ENCODE results near the gene WDR31.

Gene WDR31

DNA sequence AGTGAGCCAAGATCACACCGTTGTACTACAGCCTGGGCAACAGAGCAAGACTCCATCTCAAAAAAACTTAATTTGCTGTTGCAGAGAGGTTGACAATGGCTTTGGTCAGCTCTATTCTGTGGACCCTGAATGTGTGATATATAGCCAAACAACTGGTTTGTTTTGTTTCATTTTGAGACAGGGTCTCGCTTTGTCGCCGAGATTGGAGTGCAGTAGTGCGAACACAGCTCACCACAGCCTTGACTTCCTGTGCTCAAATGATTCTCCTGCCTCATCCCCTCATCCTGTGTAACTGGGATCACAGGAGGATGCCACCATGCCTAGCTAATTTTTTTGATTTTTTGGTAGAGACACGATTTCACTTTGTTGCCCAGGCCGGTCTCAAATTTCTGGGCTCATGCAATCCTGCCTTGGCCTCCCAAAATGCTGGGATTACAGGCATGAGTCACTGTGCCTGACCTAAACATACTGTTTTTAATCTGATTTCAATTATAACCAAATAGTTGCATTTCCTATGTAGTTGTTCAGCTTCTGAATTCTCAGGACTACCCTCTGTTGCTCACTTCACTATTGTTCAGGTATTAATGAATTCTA lies 46.7 kb downstream of the WDR31 start:
- DNase-seq (ENCODE audit: low spot score), result no peak
- POLR2A ChIA-PET (ENCODE audit: low non-redundant PET), result no interaction called here
- TF ChIP-seq, protein P1, sequence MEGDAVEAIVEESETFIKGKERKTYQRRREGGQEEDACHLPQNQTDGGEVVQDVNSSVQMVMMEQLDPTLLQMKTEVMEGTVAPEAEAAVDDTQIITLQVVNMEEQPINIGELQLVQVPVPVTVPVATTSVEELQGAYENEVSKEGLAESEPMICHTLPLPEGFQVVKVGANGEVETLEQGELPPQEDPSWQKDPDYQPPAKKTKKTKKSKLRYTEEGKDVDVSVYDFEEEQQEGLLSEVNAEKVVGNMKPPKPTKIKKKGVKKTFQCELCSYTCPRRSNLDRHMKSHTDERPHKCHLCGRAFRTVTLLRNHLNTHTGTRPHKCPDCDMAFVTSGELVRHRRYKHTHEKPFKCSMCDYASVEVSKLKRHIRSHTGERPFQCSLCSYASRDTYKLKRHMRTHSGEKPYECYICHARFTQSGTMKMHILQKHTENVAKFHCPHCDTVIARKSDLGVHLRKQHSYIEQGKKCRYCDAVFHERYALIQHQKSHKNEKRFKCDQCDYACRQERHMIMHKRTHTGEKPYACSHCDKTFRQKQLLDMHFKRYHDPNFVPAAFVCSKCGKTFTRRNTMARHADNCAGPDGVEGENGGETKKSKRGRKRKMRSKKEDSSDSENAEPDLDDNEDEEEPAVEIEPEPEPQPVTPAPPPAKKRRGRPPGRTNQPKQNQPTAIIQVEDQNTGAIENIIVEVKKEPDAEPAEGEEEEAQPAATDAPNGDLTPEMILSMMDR (conservative IDR thresholded peaks at IDR 0.05; ENCODE audit: low read depth), result no peak
- H3K27ac ChIP-seq, result peak overlapping the region; percentile 27
- CTCF ChIA-PET, result interaction anchor here (2.1 kb wide), 1 partner anchor 19 kb away, joined by 6 read pairs; the partner anchor contains the start of gene CDC26

DNA sequence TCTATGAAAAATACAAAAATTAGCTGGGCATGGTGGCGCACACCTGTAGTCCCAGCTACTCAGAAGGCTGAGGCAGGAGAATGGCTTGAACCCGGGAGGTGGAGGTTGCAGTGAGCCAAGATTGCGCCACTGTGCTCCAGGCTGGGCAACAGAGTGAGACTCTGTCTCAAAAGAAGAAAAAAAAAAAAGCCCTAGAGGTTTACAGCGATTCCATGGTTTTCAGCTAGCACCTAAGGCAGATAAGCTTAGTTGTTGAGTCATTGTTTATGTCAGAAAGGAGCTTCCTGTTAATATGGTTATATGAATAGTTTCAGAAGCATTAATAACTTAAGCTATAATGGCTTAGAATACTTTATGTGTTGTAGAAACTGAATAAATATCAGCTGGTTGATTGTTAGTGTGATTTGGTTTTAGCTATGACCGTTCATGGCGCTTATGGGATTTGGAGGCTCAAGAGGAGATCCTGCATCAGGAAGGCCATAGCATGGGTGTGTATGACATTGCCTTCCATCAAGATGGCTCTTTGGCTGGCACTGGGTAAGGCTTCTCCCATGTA lies 49.9 kb downstream of the WDR31 start:
- DNase-seq (ENCODE audit: low spot score), result no peak
- ChIA-PET POLR2A (ENCODE audit: low non-redundant PET) (no interaction called here), CTCF (no interaction called here)
- TF ChIP-seq, protein P1 (conservative IDR thresholded peaks at IDR 0.05; ENCODE audit: low read depth), result no peak
- H3K27ac ChIP-seq, result no peak overlapping the region

DNA sequence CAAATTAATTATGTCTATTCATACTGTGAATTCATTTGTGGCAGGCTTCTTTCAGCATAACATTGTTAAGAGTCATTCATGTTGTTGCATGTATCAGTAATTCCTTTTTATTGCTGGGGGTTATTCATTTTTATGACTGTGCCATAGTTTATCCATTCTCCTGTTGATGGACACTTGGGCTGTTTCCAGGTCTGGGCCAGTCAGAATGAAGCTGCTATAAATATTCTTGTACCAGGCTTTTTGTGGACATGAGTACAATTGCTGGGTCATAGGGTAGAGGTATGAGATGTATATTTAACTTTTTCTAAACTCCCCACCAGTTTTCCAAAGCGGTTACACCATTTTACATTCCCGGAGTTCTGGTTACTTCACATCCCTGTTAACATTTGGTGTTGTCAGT lies 51.0 kb downstream of the WDR31 start:
- peak; percentile 13 for DNase-seq (ENCODE audit: low spot score)
- ChIA-PET CTCF (interaction anchor here (0.6 kb wide), 1 partner anchor 177 kb away, joined by 4 read pairs; no protein-coding TSS in a partner anchor), POLR2A (ENCODE audit: low non-redundant PET) (interaction anchor here (0.6 kb wide), 1 partner anchor 66 kb away, joined by 3 read pairs; no protein-coding TSS in a partner anchor)
- TF ChIP-seq, protein P1 (conservative IDR thresholded peaks at IDR 0.05; ENCODE audit: low read depth), result no peak
- H3K27ac ChIP-seq, result no peak overlapping the region

DNA sequence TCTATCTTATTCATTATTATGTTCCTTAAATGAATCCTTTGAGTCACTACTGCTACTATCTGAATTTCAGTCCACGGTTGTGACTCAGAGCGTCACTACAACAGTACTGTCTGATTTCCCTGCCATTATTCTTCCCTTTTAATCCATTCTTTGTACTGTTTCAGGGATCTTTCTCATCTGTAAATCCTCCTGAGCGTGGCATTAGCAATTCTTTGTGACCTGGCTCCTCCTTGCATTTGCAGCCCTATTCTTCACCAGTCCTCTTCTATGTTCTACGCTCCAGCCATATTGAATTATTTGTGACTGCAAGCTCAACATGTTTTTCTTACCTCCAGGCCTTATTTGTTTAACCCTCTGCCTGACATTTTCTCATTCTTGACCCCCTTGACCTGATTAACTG lies 58.7 kb downstream of the WDR31 start:
- POLR2A ChIA-PET (ENCODE audit: low non-redundant PET), result no interaction called here
- TF ChIP-seq, protein P1 (conservative IDR thresholded peaks at IDR 0.05; ENCODE audit: low read depth), result no peak

DNA sequence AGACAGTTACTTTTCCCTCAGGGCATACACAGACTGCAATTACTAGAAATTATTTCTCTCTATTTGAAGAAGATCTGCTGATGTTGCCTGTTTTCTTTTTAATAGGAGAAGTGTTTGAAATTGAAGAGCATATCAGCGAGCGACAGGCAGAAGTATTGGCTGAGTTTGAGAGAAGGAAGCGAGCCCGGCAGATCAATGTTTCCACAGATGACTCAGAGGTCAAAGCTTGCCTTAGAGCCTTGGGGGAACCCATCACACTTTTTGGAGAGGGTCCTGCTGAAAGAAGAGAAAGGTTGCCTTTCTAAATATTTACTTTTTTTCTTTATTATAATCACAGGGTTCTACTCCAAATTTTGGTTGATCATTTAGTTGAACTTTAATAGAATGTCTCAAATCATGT lies 61.2 kb downstream of the WDR31 start:
- no peak for DNase-seq (ENCODE audit: low spot score)
- ChIA-PET POLR2A (ENCODE audit: low non-redundant PET) (interaction anchor here (0.6 kb wide), 1 partner anchor 130 kb away, joined by 5 read pairs; no protein-coding TSS in a partner anchor), CTCF (no interaction called here)
- H3K27ac ChIP-seq, result no peak overlapping the region
- TF ChIP-seq, protein P1 (conservative IDR thresholded peaks at IDR 0.05; ENCODE audit: low read depth), result no peak

More for the DNA sequence above, 58.7 kb downstream of the WDR31 start:
- H3K27ac ChIP-seq, result no peak overlapping the region
- CTCF ChIA-PET, result no interaction called here
- DNase-seq (ENCODE audit: low spot score), result no peak

DNA sequence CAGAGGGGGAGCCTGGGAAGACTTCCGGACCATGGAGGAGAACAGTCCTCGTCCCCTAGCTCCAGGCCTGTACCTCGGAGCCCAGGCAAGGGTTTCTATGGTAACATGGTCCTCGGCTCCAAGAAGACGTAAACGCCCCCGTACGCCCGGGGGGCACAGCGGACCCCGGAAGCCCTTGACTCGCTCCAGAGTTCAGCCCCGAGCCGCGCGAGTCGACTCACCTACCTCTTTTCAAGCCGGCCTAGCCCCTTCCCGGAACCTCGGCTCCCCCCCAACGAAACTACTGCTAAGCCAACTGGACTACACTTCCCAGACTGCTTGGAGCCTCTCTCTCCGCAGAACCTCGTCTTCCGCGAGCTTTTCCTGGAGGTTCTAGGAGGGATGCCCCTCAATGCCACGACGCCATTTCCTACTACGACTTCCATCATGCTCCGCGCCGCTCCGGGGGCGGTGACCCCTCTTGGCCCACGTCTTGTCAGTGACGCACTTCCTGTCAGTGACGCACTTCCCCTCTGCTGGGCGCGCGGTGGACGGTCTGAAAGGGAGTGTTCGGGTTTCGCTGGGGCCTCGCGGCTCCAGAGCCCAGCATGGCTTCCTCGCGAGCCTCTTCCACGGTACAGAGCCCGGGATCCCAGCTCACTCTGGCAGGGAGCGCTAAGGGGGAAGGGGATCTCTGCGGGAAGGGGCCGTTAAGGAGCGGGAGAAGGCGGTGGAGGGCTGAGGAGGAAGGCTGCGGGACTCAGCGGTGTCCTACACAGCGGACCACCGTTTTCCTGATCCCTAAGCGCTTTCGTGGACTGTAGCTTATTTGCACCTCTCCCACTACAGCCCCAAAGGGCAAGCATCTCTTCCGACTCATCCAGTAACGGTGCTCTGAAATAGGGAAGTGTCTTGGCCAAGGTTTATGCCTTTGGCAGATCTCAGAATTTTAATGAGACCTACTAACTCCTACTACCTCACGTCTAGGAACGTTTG lies 64.6 kb downstream of the WDR31 start, which contains the start of the genes CDC26 and PRPF4:
Gene CDC26 (minus strand): TSS at position 416 of the 975 bp plus-strand sequence. CDS start 3,065 bp downstream, outside the sequence.
Gene PRPF4 (plus strand): TSS at position 502 of the 975 bp plus-strand sequence. CDS start 86 bp downstream, at position 588.
- POLR2A ChIA-PET (ENCODE audit: low non-redundant PET), result interaction anchor here (0.7 to 1.2 kb wide), 6 partner anchors 20 to 383 kb away, joined by 3 to 6 read pairs (median 4); partner anchors contain the start of genes C9orf43, FKBP15, POLE3 and SLC31A1
- H3K27ac ChIP-seq, result peak within 1 kb of the TSS; percentile 84

More for the DNA sequence above, 64.6 kb downstream of the WDR31 start, which contains the start of the genes CDC26 and PRPF4:
- peak; percentile 99 for DNase-seq (ENCODE audit: low spot score)
- CTCF ChIA-PET, result interaction anchor here (0.5 to 2.0 kb wide), 16 partner anchors 10 to 1010 kb away, joined by 3 to 7 read pairs (median 3); partner anchors contain the start of genes ALAD and SLC31A1
- TF ChIP-seq, protein P1 (conservative IDR thresholded peaks at IDR 0.05; ENCODE audit: low read depth), result no peak
